GM04503 (cell line): Measurements from ENCODE around the gene ZNF471.
A peak's percentile ranks its signal among the peaks of the same experiment; 100 is the strongest.

Source experiments
- DNase-seq: peaks from one replicate; pipeline ENCODE4 v3.0.0-alpha.2; 2012; ENCODE audit warnings: low read depth

Gene ZNF471

DNA sequence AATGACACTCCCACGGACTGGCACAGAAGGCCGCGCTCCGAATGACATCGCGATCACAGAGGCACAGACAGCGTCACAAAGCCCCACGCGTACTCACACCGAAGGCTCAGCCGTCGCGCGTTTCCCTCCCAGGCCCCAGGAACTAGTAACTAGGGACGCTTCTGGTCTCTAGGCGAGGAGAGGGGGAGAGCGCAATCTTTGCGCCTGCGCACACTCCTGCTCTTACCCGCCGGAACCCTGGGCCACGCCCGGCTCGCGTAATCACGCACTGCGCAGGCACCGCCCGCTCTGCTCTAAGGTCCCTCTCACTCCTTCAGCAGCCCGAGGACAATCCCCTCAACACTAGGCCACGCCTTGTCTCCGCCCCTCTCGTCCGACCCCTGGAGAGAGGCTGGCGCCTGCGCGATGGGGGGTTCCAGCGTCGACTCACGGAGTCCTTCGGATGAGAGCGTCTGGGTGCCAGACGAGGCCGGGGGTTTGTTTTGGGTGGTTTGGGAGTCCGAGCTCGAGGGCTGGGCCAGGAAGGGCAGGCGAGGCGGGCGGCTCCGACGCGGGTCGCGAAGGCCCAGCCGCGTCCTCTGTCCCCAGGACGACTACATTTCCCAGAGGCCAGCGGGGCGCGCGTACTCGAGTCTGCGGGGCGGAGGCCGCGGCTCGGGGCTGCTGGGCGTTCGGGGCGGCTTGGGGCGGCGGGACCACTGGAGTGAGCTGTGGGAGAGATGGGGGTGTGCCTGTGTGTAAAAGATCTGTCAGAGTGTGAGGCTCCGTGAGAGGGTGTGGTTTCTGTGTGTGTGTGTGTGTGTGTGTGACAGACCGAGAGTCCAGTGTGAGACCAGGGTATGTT lies at the start of gene ZNF471:
Gene ZNF471 (plus strand): TSS at position 410 of the 844 bp plus-strand sequence. CDS start 3,717 bp downstream, outside the sequence.
- DNase-seq: peak; percentile 88

DNA sequence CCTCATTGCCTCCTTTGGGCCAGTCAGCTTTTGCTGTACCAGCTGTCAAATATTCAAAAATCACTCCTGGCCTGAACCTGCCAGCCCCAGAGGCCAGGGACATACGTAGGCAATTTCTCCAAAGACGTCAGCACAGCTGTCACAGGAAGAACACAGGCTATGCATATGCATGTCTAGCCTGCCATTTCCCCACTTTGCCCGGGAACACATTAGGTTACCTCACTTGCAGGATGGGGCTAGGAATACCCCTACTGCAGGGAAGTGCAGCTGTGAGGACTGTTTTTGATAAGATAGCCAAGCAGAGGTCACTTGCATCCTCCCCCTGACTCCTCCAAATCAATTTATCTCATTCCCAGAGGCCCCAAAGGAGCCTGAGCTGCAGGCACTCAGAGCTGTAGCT lies 33.3 kb upstream of the ZNF471 start:
- no peak for DNase-seq

DNA sequence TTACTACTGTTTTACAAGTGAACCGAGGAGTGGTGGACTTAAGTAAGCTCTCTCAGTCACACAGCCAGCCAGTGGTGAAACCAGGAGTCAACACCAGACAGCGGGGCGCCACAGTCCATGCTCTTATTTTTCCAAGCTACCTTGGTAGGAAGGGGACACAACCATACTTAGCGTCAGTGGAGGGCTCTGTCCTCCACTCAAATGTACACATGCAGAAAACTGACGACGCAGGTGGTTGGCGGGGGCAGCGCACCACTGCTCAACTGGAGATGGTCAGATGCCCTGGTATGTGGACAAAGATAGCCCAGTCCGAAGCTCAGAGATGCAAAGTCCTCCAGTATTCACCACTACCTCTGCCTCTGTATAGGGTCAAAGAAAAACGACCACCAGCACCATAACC lies 31.6 kb upstream of the ZNF471 start:
- no peak for DNase-seq

DNA sequence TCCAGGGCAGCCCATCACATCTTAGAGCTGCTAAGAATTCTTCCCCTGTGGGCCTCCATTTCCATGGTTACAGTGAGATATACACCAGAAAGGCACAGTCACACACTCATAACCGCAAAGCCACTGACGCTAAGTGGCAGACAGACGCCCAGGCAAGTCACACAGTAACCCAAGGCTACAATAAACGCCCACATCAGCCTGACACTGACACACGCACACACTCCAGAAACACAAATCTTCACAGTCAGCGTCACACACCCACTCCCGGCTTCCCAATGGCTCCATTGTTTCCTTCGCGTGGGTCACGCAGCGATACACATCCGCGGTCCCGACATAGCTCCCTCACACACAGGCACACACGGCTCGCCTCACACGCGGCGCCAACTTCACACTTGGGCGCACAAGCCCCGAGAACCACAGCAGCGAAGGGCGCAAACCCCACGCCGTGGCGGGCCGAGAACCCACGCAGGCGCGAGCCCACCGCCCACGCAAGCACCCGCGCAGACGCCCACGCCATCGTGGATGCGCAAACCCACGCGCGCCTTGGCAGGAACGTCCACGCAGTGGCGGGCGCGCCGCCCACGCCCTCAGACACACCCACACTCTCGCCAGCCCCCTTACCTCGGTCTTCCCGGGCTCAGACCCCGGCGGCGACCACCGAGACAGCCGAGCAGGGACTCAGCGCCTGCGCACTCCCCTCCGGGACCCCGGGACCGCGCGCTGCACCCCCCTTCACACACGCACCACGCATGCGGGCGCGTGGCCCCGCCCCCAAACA lies 30.8 kb upstream of the ZNF471 start, which contains the start of gene ZNF667:
Gene ZNF667 (minus strand): TSS at position 695 of the 778 bp plus-strand sequence. CDS start 14,975 bp downstream, outside the sequence.
- DNase-seq: peak; percentile 61

DNA sequence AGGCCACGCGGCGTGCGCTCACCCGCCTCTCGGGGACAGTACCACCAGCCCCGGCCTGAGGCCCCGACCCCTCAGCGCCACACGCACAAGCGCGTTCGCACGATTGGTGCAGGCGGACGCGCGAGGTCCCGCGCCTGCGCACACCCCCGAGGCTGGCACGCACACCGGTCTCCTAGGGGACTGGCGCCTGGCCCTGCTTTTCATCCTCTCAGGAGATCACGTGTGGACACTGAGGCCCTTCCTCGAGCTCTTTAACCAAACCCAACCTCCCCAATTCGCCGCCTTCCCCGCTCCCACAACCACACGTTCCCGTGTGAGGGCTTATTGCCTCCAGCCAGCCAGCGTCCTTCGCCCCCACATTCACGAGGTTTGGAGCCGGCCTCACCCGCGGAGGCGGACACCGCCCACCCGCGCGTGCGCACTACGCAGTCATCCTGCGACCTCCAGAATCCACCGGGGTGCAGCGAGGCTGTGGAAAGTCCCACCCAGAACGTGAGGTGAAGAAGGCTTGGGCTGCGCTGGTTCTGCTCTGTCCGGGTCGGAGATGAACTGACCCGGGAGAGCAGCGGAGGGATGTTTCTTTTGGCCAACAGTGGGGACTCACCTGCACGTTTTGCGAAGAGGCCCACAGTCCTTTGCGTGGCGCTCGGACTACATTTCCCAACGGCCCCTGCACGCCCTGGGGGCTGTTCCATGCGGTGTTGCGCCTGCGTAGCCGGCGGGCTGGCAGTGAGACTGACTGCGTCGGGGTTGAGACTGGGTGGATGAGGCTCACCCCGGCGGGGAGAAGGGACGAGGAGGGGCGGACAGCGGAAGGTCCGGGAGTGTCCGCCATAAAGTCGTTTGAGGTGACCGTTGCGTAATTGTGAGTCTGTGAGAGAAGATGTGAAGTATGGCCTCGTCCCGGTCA lies 30.0 kb upstream of the ZNF471 start:
- DNase-seq: peak; percentile 68

DNA sequence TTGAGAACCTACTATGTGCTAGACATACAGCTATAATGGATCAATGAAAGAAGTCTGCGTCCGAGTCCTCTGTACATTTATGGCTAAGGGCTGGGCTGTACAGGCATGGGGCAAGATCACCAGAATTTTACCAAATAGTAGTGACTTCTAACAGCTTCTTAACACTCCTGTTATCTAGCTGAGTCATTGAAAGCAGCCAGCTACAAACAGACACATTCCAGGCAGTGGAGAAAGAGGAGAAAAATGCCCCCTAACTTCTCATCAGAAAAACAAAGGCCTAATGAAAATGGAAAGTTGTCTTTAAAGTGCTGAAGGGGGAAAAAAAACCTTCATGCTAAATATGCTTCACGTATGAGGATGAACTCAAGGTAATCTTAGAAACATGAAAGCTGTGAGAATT lies 16.3 kb upstream of the ZNF471 start:
- DNase-seq: no peak

DNA sequence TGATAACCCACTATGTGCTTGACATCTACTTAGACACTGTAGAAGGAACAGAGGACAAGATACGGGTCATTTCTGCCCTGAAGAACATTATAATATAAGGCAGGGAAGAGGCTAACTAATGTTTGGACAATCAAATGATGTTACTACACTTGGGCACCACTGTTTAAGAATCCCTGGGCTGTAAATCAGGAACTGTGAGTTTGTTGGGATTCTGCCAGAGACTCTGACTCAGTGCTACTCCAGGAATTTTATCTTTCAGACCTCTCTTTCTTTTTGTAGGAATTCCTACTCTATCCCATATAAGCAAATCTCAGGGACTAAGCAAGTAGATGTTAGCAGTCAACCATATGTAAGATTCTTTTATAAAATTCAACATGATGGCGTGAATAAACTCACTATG lies 3.1 kb upstream of the ZNF471 start:
- DNase-seq: no peak

DNA sequence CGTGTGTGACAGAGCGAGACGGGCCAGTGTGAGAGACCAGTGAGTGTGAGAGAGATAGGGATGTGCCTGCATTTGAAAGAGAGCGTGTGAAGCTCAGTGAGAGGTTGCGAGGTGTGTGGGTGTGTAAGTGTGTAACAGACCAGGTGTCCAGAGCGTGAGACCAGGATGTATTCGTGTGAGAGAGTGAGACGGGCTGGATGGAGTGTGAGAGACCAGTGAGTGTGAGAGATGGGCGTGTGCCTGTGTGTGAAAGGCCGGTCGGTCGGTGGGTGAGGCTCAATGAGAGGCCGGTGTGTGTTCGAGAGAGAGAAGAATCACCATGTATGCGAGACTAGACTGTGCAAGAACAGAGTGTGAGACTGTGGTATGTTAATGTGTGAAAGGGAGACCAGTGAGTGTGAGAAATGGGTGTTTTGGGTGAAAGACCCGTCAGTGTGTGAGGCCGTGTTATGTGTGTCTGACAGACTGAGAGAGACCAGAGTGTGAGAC lies 679 bp downstream of the ZNF471 start:
- DNase-seq: peak; percentile 6

DNA sequence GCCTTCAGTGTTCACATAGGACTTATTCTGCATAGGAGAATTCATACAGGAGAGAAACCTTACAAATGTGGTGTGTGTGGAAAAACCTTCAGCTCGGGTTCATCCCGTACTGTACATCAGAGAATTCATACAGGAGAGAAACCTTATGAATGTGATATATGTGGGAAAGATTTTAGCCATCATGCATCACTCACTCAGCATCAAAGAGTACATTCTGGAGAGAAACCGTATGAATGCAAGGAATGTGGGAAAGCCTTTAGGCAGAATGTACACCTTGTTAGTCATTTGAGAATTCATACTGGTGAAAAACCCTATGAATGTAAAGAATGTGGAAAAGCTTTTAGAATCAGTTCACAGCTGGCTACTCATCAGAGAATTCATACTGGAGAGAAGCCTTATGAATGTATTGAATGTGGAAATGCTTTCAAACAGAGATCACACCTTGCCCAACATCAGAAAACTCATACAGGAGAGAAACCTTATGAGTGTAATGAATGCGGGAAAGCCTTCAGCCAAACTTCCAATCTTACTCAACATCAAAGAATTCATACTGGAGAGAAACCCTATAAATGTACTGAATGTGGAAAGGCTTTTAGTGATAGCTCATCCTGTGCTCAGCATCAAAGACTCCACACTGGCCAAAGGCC lies 17.7 kb downstream of the ZNF471 start:
- no peak for DNase-seq

DNA sequence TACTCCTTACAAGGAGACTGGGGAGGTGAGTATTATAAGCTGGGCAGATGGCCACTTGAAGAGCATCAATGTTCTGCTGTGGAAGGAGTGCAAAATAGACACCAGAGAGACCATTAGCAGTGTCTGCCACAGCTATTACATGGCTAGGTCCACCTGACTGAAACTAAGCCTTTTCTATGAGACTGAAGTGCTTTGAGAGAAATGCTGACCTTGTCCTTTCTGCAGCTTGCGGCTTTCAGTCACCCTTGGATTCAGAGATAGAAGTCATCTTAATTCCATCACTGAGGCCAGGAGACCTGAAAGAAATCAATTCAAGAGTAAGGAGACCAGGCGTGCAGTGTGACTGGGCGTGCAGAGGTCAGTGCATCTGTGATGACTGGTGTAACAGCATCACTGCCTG lies 29.8 kb downstream of the ZNF471 start:
- DNase-seq: no peak

DNA sequence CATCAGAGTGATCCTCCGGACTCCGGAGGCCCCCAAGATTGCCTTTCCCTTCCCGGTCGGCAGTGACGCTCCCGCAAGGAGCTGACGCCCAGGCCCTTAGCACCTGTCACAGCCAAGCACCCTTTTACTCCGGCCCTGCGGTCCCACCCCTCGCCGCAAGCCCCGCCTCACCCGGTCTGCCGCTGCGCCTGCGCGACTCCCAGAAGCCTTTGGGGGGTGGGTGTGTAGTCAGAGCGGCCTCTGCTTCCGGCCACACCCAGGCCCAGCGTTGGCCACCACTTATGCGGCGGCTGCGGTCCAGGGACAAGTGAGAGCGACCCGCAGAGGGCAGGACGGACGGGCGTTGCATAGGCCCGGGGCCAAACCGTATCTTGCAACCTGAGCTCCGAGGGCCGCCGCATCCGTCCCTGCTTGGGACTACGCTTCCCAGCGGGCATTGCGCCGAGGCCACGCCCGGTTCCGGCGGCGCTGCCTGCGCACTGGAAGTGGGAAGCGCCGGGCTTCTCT lies 30.7 kb downstream of the ZNF471 start:
- DNase-seq: peak; percentile 41

DNA sequence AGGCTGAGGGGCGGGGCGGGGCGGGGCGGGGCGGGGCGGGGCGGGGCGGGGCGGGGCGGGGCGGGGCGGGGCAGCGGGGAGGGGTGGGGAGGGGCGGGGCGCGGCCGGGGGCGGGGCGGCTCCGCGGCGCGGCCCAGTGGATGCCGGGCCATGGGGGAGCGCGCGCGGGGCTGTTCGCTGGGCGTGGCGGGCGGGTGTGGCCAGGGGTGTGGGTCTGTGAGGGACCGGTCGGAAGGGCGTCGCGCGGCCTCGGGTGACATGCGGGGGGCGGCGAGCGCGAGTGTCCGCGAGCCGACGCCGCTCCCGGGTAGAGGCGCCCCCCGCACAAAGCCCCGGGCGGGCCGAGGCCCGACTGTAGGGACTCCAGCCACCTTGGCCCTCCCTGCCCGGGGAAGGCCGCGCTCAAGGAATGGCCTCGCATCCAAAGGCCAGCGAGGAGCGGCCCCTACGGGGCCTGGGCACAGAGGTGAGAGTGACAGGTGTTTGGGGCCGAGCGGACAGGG lies 31.2 kb downstream of the ZNF471 start, which contains the start of gene ZFP28:
Gene ZFP28 (plus strand): TSS at position 188 of the 503 bp plus-strand sequence. CDS start 71 bp downstream, at position 259.
- peak; percentile 3 for DNase-seq

DNA sequence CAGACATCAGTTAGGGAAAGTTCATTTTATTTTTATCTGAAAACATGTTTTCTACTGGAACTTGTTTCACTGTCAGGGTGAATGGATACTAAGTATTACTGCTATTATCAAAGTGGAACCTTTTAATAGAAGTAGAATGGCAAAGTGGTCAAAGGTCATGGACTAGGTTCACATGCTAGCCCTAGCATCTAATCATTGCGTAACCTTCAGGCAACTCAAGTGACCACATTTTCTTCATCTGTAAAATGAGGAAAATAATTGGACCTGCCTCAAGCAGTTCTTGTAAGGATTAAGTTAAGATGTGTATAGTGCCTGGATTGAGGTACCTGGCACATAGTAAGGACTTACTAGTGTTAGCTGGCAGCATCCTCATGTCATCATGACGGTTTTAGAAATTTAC lies 36.1 kb downstream of the ZNF471 start:
- no peak for DNase-seq

DNA sequence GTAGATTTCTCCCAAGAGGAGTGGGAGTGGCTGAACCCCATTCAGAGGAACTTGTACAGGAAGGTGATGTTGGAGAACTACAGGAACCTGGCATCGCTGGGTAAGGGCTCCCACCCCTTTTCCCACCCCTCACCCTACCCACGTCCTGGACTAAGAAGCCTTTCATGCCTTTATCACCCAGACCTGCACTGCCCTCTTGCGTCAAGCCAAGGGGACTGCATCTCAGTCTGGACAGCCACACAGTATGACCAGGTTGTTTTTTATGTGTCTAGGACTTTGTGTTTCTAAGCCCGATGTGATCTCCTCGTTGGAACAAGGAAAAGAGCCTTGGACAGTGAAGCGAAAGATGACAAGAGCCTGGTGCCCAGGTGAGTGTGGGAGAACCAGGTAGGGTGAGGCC lies 39.9 kb downstream of the ZNF471 start:
- DNase-seq: no peak

DNA sequence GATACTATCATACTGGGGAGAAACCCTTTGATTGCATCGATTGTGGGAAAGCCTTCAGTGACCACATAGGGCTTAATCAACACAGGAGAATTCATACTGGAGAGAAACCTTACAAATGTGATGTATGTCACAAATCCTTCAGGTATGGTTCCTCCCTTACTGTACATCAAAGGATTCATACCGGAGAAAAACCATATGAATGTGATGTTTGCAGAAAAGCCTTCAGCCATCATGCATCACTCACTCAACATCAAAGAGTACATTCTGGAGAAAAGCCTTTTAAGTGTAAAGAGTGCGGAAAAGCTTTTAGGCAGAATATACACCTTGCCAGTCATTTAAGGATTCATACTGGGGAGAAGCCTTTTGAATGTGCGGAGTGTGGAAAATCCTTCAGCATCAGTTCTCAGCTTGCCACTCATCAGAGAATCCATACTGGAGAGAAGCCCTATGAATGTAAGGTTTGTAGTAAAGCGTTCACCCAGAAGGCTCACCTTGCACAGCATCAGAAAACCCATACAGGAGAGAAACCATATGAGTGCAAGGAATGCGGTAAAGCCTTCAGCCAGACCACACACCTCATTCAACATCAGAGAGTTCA lies 46.7 kb downstream of the ZNF471 start:
- DNase-seq: no peak

DNA sequence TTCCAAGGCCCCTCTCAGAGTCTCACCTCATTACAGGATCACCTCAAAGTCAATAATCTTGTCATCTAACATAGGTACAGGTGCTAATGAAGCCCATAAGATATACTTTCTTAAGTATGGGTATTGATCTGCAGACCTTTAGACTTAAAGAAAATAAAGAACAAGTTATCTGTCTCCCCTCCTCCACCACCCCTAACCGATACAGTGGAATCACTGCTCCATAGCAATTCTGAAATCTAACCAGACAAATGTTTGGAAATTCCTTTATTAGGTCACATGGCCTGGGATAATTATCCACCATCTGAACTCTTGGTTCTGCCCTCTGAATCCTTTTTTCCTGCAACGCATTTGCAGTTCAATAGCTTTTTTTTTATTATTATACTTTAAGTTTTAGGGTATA lies 55.1 kb downstream of the ZNF471 start:
- DNase-seq: no peak

DNA sequence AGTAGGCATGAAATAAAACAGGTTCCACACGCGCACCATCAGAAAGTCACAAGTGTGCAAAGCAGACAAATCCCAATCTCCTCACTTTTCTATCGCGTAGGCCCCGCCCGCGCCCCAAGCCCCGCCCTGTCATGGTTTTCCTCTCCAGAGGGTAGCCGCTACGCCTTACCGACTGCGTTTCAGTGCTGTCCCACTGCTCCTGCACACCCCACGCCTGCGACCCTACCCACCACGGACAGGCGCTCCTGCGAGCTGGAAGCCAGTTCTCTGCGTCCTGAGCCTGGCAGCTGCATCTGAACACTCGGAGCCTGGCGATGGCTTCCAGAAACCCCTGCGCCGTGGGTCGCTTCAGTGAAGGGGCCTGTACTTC lies 59.2 kb downstream of the ZNF471 start:
- DNase-seq: no peak

DNA sequence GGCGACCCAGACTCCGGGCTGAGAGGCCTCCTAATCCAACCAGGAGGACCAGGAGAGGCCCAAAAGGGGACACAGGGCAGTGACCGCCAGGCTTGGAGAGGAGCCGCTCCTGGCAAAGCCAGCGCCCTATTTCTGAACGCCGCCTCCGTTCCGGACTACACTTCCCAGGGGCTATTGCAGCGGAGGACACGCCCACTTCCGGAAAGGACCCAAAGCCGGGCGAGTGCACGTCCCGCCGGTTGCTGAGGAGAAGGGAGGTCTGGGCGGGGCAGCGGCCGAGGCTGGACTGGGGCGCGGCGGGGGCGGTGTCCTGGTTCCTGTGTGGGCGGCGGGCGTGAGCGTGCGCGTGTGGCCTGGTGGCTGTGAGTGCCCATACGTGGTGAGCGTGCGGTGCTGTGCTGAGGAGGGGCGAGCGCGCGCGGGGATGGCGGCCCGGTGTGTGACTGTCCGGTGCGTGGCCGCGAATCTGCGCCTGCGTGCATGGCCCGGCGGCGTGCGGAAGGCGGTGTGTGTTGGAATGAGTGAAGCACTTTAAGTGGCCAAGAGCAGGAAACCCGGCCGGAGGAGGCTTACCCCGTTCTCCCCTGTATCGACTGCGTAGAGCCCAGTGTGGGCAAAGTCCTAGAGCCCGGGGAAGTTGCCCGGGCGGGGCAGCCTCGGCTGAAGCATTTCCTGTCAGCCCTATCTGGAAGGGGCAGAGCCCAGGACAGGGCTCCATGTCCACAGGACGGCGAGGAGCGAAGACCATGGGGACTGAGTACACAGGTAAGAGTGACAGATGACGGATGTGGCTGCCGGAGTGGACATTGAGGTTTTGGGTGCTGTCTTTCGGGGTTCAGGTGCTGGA lies 59.8 kb downstream of the ZNF471 start, which contains the start of gene ZNF470:
Gene ZNF470 (plus strand): TSS at position 195 of the 847 bp plus-strand sequence. CDS start 2,844 bp downstream, outside the sequence.
- peak; percentile 64 for DNase-seq

DNA sequence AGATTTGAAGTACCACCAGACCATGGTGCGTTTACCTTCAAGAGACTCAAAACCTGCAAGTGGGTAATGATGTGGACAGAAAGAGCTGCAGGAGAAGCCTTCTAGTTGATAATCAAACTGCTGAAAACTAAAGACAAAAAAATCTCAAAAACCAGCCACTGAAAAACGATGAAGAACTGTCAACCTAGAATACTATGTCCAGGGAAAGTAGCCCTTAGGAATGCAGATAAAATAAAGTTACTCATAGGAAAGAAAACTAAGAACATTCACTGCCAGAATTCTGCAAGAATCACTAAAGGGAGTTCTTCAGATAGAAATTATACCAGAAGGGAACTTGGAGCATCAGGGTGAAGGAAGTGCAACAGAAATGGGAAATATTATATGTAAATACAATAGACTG lies 64.9 kb downstream of the ZNF471 start:
- no peak for DNase-seq
